Measurements from ENCODE around the gene PPM1B.
"Not testable (repeated sequence)": the region's sequence is repeated elsewhere in the genome, so short reads cannot be mapped to it uniquely, and the experiment has no call there.

Gene PPM1B

GRCh38 chr2:44254023-44254422 is 85.3 kb downstream of the PPM1B start:
- no peak for DNase-seq (ENCODE audit: low read depth)

GRCh38 chr2:44255704-44256103 is 87.0 kb downstream of the PPM1B start:
- not testable (repeated sequence) for DNase-seq (ENCODE audit: low read depth)

DNA sequence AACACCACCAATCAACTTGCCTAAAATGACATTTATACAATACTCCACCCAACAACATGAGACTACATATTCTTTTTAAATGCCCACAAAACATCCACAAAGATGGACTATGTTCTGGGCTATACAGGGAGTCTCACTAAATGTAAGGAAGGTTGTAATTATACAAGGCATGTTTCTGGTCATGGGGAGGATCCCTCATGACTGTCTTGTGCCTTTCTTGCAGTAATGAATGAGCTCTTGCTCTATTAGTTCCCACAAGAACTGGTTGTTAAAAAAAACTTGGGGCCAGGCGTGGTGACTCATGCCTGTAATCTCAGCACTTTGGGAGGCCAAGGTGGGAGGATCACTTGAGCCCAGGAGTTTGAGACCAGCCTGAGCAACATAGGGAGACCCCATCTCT is 89.1 kb downstream of the PPM1B start:
- DNase-seq (ENCODE audit: low read depth): not testable (repeated sequence)

GRCh38 chr2:44267269-44267795 is 98.7 kb downstream of the PPM1B start:
- no peak for DNase-seq (ENCODE audit: low read depth)

DNA sequence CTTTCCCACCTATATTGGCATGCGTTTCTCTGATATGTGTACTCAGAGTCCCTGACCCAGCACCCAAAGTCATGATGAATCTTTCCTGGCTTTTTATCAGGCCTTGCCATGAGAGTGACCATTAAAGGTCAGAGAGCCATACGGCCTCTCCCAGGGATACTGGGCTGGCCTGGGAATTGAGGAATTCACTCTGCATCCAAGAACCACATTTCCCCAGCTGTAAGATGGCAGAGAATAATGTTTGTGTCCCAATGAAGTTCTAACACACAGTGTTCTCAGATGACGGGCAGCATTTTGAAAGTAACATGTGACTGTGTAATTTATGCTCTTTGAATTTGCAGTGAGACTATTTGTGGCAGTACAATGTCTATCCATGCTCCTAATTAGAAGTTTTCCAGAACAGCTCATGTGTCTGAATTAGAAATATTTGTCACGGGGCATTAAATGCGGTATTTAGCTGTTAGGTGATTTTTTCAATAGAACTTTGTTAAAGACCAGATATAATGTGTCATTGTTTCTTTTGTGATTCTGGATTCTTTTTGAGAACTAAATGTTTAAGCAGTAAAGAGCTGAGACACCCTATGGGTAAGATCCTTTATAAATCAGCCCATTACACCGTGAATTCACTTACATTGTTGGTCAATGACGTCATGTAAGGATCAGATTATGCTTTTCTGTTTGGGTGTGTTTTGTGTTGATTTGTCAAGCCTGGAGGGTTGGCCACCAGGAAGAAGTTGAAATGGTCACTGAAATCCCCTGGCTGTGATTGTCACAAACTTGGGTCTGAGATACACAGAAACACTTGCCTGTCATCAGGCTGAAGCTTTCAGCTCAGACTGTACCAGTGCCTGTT is 99.3 kb downstream of the PPM1B start:
- DNase-seq (ENCODE audit: low read depth): no peak

GRCh38 chr2:44269831-44270230 is 101.2 kb downstream of the PPM1B start:
- DNase-seq (ENCODE audit: low read depth): no peak

- no peak for DNase-seq (ENCODE audit: low read depth)
Observed at GRCh38 chr2:44271296-44271695, 102.6 kb downstream of the PPM1B start.

GRCh38 chr2:44273076-44273475 is 104.4 kb downstream of the PPM1B start:
- no peak for DNase-seq (ENCODE audit: low read depth)

DNA sequence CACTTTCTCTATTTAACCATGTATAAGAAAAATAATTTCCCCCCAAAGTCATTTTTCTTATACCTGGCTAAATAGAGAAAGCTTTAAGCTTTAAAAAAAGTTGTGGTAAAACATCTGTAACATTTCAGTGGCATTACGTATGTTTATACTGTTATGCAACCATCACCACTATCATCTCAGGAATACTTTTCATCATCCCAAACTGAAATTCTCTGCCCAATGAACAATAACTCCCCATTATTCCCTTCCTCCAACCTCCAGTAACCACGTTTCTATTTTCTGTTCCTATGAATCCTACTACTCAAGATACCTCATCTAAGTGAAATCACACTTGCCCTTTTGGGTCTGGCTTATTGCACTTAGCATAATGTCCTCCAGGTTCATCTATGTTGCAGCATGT is 104.9 kb downstream of the PPM1B start:
- no peak for DNase-seq (ENCODE audit: low read depth)

DNA sequence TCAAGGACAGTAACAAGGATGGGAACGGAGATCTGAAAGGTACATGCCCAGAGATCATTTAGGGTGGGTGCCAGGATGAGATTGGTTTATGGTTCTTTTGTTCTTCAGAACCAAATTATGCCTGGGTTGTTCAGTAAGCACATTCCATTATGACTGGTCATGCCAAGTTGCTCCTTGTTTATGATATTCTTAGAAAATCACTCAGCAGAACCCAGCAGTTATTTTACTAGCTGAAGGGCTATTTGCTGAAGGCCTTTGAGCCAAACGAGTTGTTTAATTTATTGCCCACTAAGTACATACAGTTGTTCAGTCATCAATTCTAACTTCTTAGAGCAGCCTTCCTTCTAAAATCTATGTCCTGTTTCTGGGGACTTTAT is 107.2 kb downstream of the PPM1B start:
- DNase-seq (ENCODE audit: low read depth): no peak

DNA sequence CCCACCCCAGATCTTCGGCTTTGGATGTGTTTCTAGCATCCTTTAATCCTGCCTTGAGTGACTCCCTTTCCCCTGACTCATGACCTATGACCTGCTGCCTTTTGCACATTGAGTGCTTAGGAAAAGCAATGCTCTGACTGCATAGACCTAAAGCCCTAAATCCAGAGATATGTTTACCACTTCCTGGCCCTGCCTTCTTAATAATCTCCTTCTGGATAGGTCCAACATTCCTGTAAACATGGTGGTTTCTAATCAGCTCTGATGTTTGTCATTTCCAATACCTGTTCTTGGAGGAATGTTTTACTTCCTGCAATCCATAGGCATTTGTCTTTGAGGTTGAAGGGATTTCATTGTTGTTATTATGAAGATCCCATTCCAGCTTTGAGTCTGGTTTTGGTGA is 108.9 kb downstream of the PPM1B start:
- no peak for DNase-seq (ENCODE audit: low read depth)

GRCh38 chr2:44280869-44281268 is 112.2 kb downstream of the PPM1B start:
- no peak for DNase-seq (ENCODE audit: low read depth)
